ENCODE results near the gene ACVRL1. TPM values are rescaled to one million over a fixed set of nuclear protein-coding genes. Genes with fewer than 3 reads are reported as not detected.

ACVRL1 gene
- total RNA-seq: under 1 TPM in 2 of 3 donors, not detected in 1; 0.08 to 0.29 TPM

GRCh38 chr12:51907083-51907855 lies at the start of gene ACVRL1:
Gene ACVRL1, plus strand, starts transcription at chr12:51907504. Its CDS starts 4,971 bp downstream, at chr12:51912475.
- DNase-seq (no peak), ATAC-seq (peak in 1 of 2 donors; percentile 29)
- Mint-ChIP-seq H3K27me3 (ENCODE audit: low read depth) (peaks cover 28% of the 10 kb centered on the region), H3K36me3 (ENCODE audit: insufficient read depth) (no peaks in the 10 kb centered on the region), H3K4me1 (ENCODE audit: low read depth) (no peaks in the 10 kb centered on the region), H3K4me3 (no peak within 1 kb of the TSS), H3K9me3 (no peaks in the 10 kb centered on the region)

DNA sequence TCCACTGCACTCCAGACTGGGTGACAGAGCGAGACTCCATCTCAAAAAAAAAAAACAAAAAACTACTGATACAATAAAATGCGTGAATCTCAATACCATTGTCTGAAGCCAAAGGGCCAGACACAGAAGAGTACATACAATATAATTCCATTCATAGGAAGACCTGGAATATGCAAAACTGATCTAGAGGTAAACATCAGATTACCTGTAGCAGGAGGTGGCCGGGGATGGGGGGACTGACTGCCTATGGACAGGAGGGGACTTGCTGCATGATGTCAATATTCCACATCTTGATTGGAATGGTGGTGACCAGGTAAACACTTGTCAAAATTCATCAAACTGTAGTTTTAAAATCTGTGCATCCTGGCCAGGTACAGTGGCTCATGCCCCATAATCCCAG lies 46.3 kb upstream of the ACVRL1 start:
- H3K36me3 Mint-ChIP-seq (ENCODE audit: insufficient read depth): no peaks in the 10 kb centered on the region
- H3K4me3 Mint-ChIP-seq: no peak overlapping the region
- H3K9me3 Mint-ChIP-seq: no peaks in the 10 kb centered on the region
- peaks cover 9% of the 10 kb centered on the region for H3K4me1 Mint-ChIP-seq (ENCODE audit: low read depth)
- ATAC-seq (no peak), DNase-seq (no peak)
- H3K27me3 Mint-ChIP-seq (ENCODE audit: low read depth): peaks cover 54% of the 10 kb centered on the region

DNA sequence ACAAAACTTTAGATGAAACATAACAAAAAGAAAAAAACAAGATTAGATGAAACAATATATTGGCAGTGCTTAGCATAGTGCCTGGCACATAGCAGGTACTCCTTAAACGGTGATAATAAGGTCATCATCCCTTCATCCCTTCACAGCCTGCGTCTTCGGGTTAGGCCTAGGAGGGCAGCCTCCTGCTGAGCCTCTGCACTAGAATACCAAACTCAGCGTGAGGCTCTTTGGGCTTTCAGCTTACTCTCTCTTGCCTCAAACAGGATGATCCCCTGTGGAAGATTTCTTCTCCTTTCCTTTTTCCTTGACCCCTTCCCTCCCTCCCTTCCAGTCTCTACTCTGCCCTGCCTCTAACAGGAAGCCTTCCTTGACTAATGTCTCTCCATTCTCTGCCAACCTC lies 44.4 kb upstream of the ACVRL1 start:
- no peaks in the 10 kb centered on the region for H3K36me3 Mint-ChIP-seq (ENCODE audit: insufficient read depth)
- H3K4me3 Mint-ChIP-seq: peak overlapping the region; percentile 16
- no peak for DNase-seq
- peaks cover 9% of the 10 kb centered on the region for H3K4me1 Mint-ChIP-seq (ENCODE audit: low read depth)
- H3K9me3 Mint-ChIP-seq: no peaks in the 10 kb centered on the region
- H3K27me3 Mint-ChIP-seq (ENCODE audit: low read depth): peaks cover 52% of the 10 kb centered on the region
- ATAC-seq: no peak

GRCh38 chr12:51863363-51863932 lies 43.9 kb upstream of the ACVRL1 start:
- Mint-ChIP-seq H3K9me3 (no peaks in the 10 kb centered on the region), H3K27me3 (ENCODE audit: low read depth) (peaks cover 57% of the 10 kb centered on the region), H3K36me3 (ENCODE audit: insufficient read depth) (no peaks in the 10 kb centered on the region), H3K4me3 (peak overlapping the region; percentile 50), H3K4me1 (ENCODE audit: low read depth) (peaks cover 14% of the 10 kb centered on the region)
- DNase-seq: no peak
- no peak for ATAC-seq

DNA sequence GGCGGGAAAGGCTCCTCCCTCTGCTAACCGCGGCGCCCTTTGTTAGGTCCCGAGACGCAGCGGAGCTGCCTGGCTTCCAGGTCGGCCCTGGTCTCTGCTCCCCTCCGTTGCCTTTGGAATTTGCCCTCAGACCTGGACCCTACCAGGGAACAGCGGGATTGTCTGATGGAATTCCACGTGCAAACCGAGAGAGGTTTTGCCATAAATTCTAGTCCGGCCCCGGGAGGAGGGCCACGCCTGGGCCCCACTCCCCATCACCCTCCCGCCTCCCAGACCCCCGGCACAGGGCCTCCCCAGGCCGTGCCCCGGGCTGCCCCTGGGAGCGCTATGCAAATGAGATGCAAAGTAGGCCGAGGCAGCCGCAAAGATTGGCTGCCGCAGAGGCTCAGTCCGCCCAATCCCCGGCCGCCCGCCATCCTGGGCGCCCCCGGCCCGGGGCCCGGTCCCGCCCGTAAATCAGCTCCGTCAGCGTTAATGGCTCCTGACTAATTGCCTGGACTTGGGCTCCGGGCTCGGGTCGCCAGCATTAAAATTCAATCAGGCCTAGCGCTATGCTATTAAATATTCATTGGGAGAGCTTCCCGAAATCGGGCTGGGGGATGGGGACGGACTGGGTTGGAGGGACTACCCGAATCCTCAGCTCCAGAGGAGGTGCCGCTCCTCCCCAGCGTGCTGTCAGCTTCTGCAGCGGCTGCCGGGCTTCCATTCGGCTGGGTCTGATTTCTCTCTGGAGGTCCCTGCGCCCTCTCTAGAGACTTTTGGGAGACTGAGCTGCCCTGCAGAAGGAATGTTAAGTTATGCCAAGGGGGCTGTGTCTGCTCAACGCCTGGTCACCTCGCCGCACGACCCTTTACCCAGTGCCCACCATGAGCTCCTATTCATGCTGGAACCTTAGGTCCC lies 43.1 kb upstream of the ACVRL1 start:
- Mint-ChIP-seq H3K36me3 (ENCODE audit: insufficient read depth) (no peaks in the 10 kb centered on the region), H3K4me1 (ENCODE audit: low read depth) (peaks cover 20% of the 10 kb centered on the region), H3K9me3 (no peaks in the 10 kb centered on the region), H3K27me3 (ENCODE audit: low read depth) (peaks cover 63% of the 10 kb centered on the region), H3K4me3 (peak overlapping the region; percentile 37)
- ATAC-seq (peak; percentile 74 to 86), DNase-seq (no peak)

DNA sequence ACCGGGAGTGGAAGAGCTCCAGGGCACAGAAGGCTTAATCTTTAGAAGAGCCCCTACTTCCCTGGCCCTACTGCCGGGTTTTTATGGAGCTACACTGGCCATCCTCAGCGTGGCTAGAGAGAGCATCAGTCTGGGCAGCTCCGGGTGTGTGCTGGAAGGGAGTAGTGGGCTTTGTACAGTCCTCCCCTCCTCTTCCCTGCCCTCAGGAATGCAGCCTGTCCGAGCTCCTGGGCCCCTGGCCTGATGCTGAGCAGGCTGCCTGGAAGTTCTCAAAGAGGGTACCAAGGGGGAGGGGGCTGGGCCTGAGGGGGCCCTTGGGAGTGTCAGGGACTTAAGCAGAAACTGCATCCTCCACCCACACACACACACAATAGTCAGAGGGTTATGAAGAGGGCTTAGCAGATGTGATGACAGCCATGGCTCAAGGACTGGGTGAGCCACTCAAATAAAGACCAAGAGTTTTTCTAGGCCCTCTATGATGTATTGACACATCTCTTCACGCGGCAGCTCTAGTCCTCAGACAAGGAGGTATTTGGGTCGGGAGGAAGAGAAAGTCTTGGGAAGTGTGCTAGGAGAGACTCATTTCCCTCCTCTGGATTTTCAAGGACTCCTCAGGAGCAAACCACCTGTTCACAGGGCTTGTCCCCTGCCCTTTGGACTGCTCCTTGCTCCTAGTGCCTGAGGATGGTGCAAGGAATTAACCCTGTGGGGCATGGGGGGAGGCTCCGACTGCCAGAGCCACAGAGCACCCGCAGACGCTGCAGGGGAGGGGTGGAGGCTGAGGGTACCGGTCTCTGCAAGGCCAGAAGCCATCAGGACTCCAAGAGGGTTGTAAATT lies 42.3 kb upstream of the ACVRL1 start:
- ATAC-seq (no peak), DNase-seq (no peak)
- peaks cover 64% of the 10 kb centered on the region for H3K27me3 Mint-ChIP-seq (ENCODE audit: low read depth)
- peaks cover 23% of the 10 kb centered on the region for H3K4me1 Mint-ChIP-seq (ENCODE audit: low read depth)
- peak overlapping the region; percentile 37 for H3K4me3 Mint-ChIP-seq
- H3K9me3 Mint-ChIP-seq: no peaks in the 10 kb centered on the region
- no peaks in the 10 kb centered on the region for H3K36me3 Mint-ChIP-seq (ENCODE audit: insufficient read depth)

- DNase-seq (no peak), ATAC-seq (no peak)
- H3K9me3 Mint-ChIP-seq: no peaks in the 10 kb centered on the region
- no peaks in the 10 kb centered on the region for H3K36me3 Mint-ChIP-seq (ENCODE audit: insufficient read depth)
- H3K27me3 Mint-ChIP-seq (ENCODE audit: low read depth): peaks cover 69% of the 10 kb centered on the region
- peaks cover 27% of the 10 kb centered on the region for H3K4me1 Mint-ChIP-seq (ENCODE audit: low read depth)
- no peak overlapping the region for H3K4me3 Mint-ChIP-seq
Observed at GRCh38 chr12:51865757-51866270, 41.5 kb upstream of the ACVRL1 start.

DNA sequence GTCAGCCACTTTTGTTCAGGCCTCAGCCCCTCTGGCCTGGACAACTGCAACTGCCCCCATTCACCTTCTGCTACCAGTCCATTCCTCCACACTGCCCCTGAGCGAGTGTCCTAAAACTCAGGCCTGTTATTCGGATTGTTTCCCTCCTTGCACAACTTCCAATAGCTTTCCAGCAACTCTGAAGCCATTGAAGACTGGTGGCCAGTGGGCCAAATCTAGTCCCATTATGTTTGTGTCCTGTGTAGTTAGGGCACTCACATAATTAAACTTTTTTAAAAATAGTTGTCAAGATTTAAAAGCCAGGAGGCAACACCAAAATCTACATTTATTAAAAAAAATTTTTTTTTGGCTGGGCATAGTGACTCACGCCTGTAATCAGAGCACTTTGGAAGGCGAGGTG lies 41.0 kb upstream of the ACVRL1 start:
- Mint-ChIP-seq H3K27me3 (ENCODE audit: low read depth) (peaks cover 70% of the 10 kb centered on the region), H3K4me3 (no peak overlapping the region), H3K4me1 (ENCODE audit: low read depth) (peaks cover 27% of the 10 kb centered on the region), H3K9me3 (no peaks in the 10 kb centered on the region), H3K36me3 (ENCODE audit: insufficient read depth) (no peaks in the 10 kb centered on the region)
- no peak for ATAC-seq
- no peak for DNase-seq

GRCh38 chr12:51866762-51867161 lies 40.5 kb upstream of the ACVRL1 start:
- Mint-ChIP-seq H3K36me3 (ENCODE audit: insufficient read depth) (no peaks in the 10 kb centered on the region), H3K9me3 (no peaks in the 10 kb centered on the region), H3K27me3 (ENCODE audit: low read depth) (peaks cover 70% of the 10 kb centered on the region), H3K4me3 (no peak overlapping the region), H3K4me1 (ENCODE audit: low read depth) (peaks cover 27% of the 10 kb centered on the region)
- ATAC-seq: no peak
- DNase-seq: no peak

GRCh38 chr12:51867371-51867770 lies 39.9 kb upstream of the ACVRL1 start:
- ATAC-seq (no peak), DNase-seq (no peak)
- Mint-ChIP-seq H3K36me3 (ENCODE audit: insufficient read depth) (no peaks in the 10 kb centered on the region), H3K27me3 (ENCODE audit: low read depth) (peaks cover 68% of the 10 kb centered on the region), H3K9me3 (no peaks in the 10 kb centered on the region), H3K4me1 (ENCODE audit: low read depth) (peaks cover 27% of the 10 kb centered on the region), H3K4me3 (no peak overlapping the region)

GRCh38 chr12:51867796-51868428 lies 39.4 kb upstream of the ACVRL1 start:
- Mint-ChIP-seq H3K4me3 (no peak overlapping the region), H3K4me1 (ENCODE audit: low read depth) (peaks cover 27% of the 10 kb centered on the region), H3K9me3 (no peaks in the 10 kb centered on the region), H3K27me3 (ENCODE audit: low read depth) (peaks cover 64% of the 10 kb centered on the region), H3K36me3 (ENCODE audit: insufficient read depth) (no peaks in the 10 kb centered on the region)
- ATAC-seq: no peak
- no peak for DNase-seq

- Mint-ChIP-seq H3K27me3 (ENCODE audit: low read depth) (peaks cover 55% of the 10 kb centered on the region), H3K4me1 (ENCODE audit: low read depth) (peaks cover 23% of the 10 kb centered on the region), H3K4me3 (peak overlapping the region; percentile 24), H3K36me3 (ENCODE audit: insufficient read depth) (no peaks in the 10 kb centered on the region), H3K9me3 (no peaks in the 10 kb centered on the region)
- no peak for DNase-seq
- peak in 1 of 2 donors; percentile 39 for ATAC-seq
Observed at GRCh38 chr12:51868821-51869495, 38.3 kb upstream of the ACVRL1 start.

DNA sequence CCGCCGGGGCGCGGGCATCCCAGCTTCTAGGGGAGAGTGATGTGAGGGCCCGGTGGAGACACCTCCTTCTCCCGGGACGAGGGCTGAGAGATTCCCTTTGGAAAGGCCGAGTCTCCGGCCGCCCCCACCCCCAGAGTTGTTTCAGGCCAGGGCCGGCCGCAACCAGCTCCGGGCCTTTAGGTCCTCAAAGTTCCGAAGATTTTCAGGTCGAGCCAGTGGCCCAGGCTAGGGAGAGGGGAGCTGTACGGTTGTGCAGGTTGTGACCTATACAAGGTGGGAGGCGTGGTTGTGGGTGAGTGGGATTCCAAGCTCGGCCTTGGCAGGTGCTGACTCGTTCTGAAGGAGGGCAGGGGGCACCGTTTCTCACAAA lies 37.8 kb upstream of the ACVRL1 start:
- ATAC-seq (no peak), DNase-seq (no peak)
- Mint-ChIP-seq H3K4me1 (ENCODE audit: low read depth) (peaks cover 21% of the 10 kb centered on the region), H3K27me3 (ENCODE audit: low read depth) (peaks cover 52% of the 10 kb centered on the region), H3K36me3 (ENCODE audit: insufficient read depth) (no peaks in the 10 kb centered on the region), H3K4me3 (no peak overlapping the region), H3K9me3 (no peaks in the 10 kb centered on the region)
